NOMO-1 treated with DMSO at 0.1 percent for 48 hours (cell line): ENCODE data around the gene ASB14.

ENCODE experiments used
- DNase-seq: peaks from one replicate; lab custom pipeline; 2025; ENCODE audit not compliant: unreplicated experiment; lab: John Stamatoyannopoulos, UW

Gene ASB14

DNA sequence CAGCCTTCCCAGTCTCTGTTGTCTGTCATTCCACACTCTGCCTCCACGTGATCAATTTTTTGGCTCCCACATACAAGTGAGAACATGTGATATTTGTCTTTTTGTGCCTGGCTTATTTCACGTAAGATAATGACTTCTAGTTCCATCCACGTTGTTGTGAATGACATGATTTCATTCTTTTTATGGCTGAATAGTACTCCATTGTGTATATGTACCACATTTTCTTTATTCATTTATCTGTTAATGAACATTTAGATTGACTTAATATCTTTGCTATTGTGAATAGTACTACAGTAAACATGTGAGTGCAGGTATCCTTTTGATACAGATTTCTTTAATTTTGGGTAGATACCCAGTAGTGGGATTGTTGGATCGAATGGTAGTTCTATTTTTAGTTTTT, 31.4 kb downstream of the ASB14 start:
- DNase-seq: no peak

DNA sequence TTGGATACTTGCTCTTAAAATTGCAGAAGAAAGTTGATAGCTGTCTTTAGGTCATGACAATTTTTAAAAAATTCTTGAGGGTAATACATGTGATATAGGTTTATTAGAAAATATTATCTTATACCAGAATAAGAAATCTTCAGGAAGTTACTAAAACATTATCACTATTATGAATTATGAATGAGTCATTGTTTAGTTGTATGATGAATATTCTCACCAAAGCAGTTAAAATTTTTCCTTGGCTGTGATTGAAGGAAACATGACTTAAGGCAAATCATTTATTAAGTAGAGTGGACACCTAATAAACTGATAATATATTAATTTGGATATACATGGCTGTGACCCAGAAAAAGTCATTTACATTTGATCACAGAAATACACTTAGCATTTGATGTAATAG, 34.8 kb downstream of the ASB14 start:
- no peak for DNase-seq

DNA sequence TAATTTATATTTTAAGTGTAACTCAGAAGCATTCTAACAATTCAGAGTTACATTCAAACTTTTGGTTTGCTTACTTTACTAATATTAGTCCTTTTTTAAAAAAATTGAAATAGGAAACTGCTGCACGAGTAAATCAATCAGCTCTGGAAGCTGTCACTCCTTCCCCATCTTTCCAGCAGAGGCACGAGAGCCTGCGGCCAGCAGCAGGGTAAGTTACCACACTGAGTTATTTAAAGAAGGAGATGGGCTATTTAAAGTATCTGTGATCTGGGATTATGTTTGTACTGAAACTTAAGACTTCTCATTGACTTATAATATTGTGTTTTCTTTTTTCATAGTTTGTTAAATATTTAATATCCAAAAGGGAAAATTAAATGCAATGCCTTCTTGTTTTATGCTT, 35.6 kb downstream of the ASB14 start:
- no peak for DNase-seq

DNA sequence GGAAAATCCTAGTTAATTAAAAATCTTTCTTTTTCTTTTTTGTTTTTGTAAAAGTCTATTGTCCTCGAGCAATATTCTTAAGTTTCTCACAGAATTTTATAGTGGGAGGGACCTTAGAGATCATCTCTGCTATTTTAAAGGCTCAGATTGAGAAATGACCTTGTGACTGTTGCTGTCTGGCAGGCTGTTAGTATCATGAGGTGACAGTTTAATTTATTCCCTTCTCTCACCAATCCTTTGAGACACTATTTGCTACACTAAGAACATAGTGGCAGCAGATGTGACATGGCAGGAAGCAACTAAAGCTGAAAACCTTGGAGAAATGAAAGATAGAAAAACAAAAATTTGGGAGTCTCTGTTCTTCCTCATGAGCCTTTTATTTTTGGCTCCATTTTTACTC, 40.1 kb downstream of the ASB14 start:
- peak; percentile 18 for DNase-seq

GRCh38 chr3:57244946-57245345, 47.5 kb downstream of the ASB14 start:
- DNase-seq: no peak

GRCh38 chr3:57234613-57235575, 57.6 kb downstream of the ASB14 start:
- DNase-seq: peak; percentile 29

DNA sequence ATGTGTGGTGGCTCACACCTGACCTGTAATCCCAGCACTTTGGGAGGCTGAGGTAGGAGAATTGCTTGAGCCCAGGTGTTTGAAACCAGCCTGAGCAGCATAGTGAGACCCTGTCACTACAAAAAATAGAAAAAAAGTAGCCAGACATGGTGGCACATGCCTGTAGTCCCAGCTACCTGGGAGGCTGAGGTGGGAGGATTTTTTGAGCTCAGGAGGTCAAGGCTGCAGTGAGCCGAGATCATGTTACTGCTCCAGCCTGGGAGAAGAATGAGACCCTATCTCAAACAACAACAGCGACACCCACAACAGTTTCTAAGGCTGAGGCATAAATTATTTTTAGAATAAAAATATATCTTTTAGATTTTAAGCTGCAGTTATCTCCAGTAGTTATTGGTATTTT, 58.7 kb downstream of the ASB14 start:
- no peak for DNase-seq

DNA sequence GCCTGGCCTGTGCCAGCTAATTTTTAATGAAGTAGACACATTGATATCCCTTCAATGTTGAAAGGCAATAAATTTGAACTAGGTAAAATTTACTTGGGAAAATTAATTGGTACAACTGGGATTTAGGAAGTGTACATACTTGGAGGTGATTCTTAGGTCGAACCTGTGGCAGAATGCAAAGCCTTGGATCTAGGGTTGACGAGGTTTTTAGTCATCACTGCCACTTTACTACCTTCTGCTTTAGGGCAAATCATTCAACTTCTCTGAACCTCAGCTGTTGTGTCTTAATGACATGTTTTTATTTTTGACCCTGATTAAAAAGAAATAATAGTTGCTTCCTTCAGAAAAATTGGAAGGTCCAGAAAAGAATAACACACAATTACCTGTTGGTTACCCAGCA, 62.5 kb downstream of the ASB14 start:
- no peak for DNase-seq

- DNase-seq: peak; percentile 46
Measured at GRCh38 chr3:57227930-57228751, 64.3 kb downstream of the ASB14 start.

DNA sequence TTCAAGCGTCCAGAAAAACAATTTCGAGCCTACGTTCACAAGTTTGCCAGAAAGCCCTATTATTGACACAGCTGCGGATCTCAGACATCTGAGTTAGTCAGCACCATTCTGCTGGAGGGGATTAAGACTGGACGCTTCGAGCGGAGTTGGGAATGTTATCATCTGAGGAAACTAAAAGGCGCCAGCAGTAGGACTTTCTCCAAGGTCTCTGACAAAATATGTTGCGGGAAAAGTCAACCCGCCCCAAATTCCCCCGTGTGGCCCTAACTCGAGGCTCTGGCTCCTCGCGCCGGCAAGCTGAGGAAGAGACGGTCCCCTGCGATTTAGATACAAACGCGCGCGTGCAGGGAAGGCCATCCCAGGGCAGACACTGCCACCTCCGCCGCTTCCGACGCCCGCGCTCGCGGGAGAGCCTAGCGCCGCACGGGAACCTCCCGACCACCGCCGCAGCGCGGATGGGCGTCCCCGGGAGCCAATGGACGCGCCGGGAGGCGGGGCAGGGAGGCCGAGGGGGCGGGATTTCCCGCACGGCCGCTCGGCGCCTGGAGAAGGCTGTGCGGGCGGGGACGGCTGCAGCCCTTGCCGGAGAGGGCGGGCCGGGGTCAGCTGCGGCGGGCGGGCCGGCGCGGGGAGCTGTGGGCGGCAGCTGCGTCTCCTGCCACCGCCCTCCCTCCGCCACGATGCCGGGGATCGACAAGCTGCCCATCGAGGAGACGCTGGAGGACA, 65.1 kb downstream of the ASB14 start, which contains the start of gene APPL1:
APPL1 (plus strand) TSS at position 526 of the 726 bp plus-strand sequence; CDS start at position 681, 155 bp downstream.
- DNase-seq: peak; percentile 89

DNA sequence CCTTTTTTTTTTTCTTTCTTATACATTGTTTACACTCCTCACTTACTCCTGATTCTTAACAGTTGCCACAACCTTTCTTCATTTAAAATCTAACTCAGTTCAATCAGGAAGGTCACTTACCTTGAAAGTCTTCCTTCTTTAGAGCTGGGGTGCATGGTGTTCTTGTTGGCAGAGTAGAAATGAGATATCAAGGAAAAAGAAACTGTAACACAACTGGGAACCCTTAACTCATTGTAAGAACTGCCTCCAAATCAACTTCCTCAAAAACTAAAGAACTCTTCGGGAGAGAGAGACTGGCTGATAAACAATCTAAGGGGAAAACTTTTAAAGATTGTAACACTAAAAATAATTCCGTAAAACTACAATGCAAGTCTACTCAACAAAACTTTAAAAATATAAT, 66.3 kb downstream of the ASB14 start:
- DNase-seq: peak; percentile 33

DNA sequence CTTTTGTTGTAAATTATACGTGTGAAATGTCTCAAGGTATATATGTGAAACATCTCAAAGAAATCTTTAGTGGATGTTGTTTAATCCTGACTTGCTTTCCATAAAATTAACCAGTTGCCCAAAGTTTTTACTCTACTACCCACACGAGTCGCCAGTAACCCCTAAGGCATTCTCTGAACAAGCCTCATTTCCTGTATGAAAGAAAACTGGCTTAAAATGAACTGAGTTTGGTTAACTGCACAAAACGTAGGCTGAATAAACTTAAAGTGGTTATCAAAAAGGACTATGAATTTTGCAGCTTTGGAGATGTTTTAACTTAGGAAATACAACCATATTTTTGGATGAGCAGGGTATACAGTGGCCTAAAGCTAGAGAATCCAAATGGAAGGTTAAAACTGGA, 67.6 kb downstream of the ASB14 start:
- DNase-seq: no peak

GRCh38 chr3:57221883-57222282, 70.6 kb downstream of the ASB14 start:
- no peak for DNase-seq
